Measurements from ENCODE around the gene TFG.

The TFG gene

GRCh38 chr3:100697172-100697571, 12.1 kb upstream of the TFG start:
- H3K27me3 Mint-ChIP-seq, result peaks cover 28% of the 10 kb centered on the region
- H3K9me3 Mint-ChIP-seq, result no peaks in the 10 kb centered on the region
- H3K4me1 Mint-ChIP-seq, result no peaks in the 10 kb centered on the region
- H3K36me3 Mint-ChIP-seq, result no peaks in the 10 kb centered on the region
- ATAC-seq (ENCODE audit: low read depth), result no peak
- no peak overlapping the region for H3K4me3 Mint-ChIP-seq
- no peak for DNase-seq (ENCODE audit: low spot score in 2 of 2)
- H3K27ac Mint-ChIP-seq, result no peak overlapping the region

GRCh38 chr3:100697723-100698285, 11.5 kb upstream of the TFG start:
- ATAC-seq (ENCODE audit: low read depth), result no peak
- no peak overlapping the region for H3K27ac Mint-ChIP-seq
- H3K36me3 Mint-ChIP-seq, result no peaks in the 10 kb centered on the region
- peaks cover 28% of the 10 kb centered on the region for H3K27me3 Mint-ChIP-seq
- H3K4me1 Mint-ChIP-seq, result no peaks in the 10 kb centered on the region
- DNase-seq (ENCODE audit: low spot score in 2 of 2), result no peak
- H3K4me3 Mint-ChIP-seq, result no peak overlapping the region
- H3K9me3 Mint-ChIP-seq, result no peaks in the 10 kb centered on the region

- ATAC-seq (ENCODE audit: low read depth) (no peak), DNase-seq (ENCODE audit: low spot score in 2 of 2) (no peak)
- H3K4me1 Mint-ChIP-seq, result no peaks in the 10 kb centered on the region
- H3K27ac Mint-ChIP-seq, result no peak overlapping the region
- H3K4me3 Mint-ChIP-seq, result no peak overlapping the region
- H3K9me3 Mint-ChIP-seq, result no peaks in the 10 kb centered on the region
- peaks cover 26% of the 10 kb centered on the region for H3K27me3 Mint-ChIP-seq
- H3K36me3 Mint-ChIP-seq, result no peaks in the 10 kb centered on the region
Observed at GRCh38 chr3:100698736-100699135, 10.6 kb upstream of the TFG start.

- DNase-seq (ENCODE audit: low spot score in 2 of 2) (no peak), ATAC-seq (ENCODE audit: low read depth) (no peak)
- H3K36me3 Mint-ChIP-seq, result no peaks in the 10 kb centered on the region
- H3K4me3 Mint-ChIP-seq, result no peak overlapping the region
- no peaks in the 10 kb centered on the region for H3K9me3 Mint-ChIP-seq
- H3K27ac Mint-ChIP-seq, result no peak overlapping the region
- peaks cover 29% of the 10 kb centered on the region for H3K27me3 Mint-ChIP-seq
- H3K4me1 Mint-ChIP-seq, result no peaks in the 10 kb centered on the region
Observed at GRCh38 chr3:100700708-100701107, 8.6 kb upstream of the TFG start.

GRCh38 chr3:100702082-100702979, 7.0 kb upstream of the TFG start:
- Mint-ChIP-seq H3K27ac (no peak overlapping the region), H3K27me3 (peaks cover 25% of the 10 kb centered on the region), H3K4me3 (no peak overlapping the region), H3K36me3 (no peaks in the 10 kb centered on the region), H3K9me3 (no peaks in the 10 kb centered on the region), H3K4me1 (no peaks in the 10 kb centered on the region)
- DNase-seq (ENCODE audit: low spot score in 2 of 2) (no peak), ATAC-seq (ENCODE audit: low read depth) (no peak)

GRCh38 chr3:100702980-100703345, 6.3 kb upstream of the TFG start:
- Mint-ChIP-seq H3K27ac (no peak overlapping the region), H3K4me3 (no peak overlapping the region), H3K27me3 (peaks cover 20% of the 10 kb centered on the region), H3K4me1 (no peaks in the 10 kb centered on the region), H3K36me3 (no peaks in the 10 kb centered on the region), H3K9me3 (no peaks in the 10 kb centered on the region)
- ATAC-seq (ENCODE audit: low read depth) (no peak), DNase-seq (ENCODE audit: low spot score in 2 of 2) (no peak)

GRCh38 chr3:100703865-100704264, 5.4 kb upstream of the TFG start:
- peaks cover 4% of the 10 kb centered on the region for H3K4me1 Mint-ChIP-seq
- no peak for DNase-seq (ENCODE audit: low spot score in 2 of 2)
- no peaks in the 10 kb centered on the region for H3K36me3 Mint-ChIP-seq
- H3K9me3 Mint-ChIP-seq, result peaks cover 3% of the 10 kb centered on the region
- no peak overlapping the region for H3K4me3 Mint-ChIP-seq
- peaks cover 14% of the 10 kb centered on the region for H3K27me3 Mint-ChIP-seq
- no peak overlapping the region for H3K27ac Mint-ChIP-seq
- ATAC-seq (ENCODE audit: low read depth), result no peak

- H3K36me3 Mint-ChIP-seq, result peaks cover 4% of the 10 kb centered on the region
- ATAC-seq (ENCODE audit: low read depth) (no peak), DNase-seq (ENCODE audit: low spot score in 2 of 2) (no peak)
- peaks cover 4% of the 10 kb centered on the region for H3K9me3 Mint-ChIP-seq
- peaks cover 7% of the 10 kb centered on the region for H3K27me3 Mint-ChIP-seq
- no peak overlapping the region for H3K4me3 Mint-ChIP-seq
- H3K27ac Mint-ChIP-seq, result no peak overlapping the region
- peaks cover 14% of the 10 kb centered on the region for H3K4me1 Mint-ChIP-seq
Observed at GRCh38 chr3:100706365-100706764, 2.9 kb upstream of the TFG start.

- H3K4me3 Mint-ChIP-seq, result peak overlapping the region; percentile 91
- H3K36me3 Mint-ChIP-seq, result peaks cover 12% of the 10 kb centered on the region
- ATAC-seq (ENCODE audit: low read depth) (no peak), DNase-seq (ENCODE audit: low spot score in 2 of 2) (no peak)
- H3K27me3 Mint-ChIP-seq, result peaks cover 6% of the 10 kb centered on the region
- H3K4me1 Mint-ChIP-seq, result peaks cover 28% of the 10 kb centered on the region
- H3K27ac Mint-ChIP-seq, result peak overlapping the region; percentile 99
- peaks cover 4% of the 10 kb centered on the region for H3K9me3 Mint-ChIP-seq
Observed at GRCh38 chr3:100708644-100708988, 678 bp upstream of the TFG start.

- H3K4me1 Mint-ChIP-seq, result peaks cover 30% of the 10 kb centered on the region
- no peak for ATAC-seq (ENCODE audit: low read depth)
Observed at GRCh38 chr3:100709842-100710260, 557 bp downstream of the TFG start.

GRCh38 chr3:100710261-100710968, 1.1 kb downstream of the TFG start:
- Mint-ChIP-seq H3K36me3 (peaks cover 20% of the 10 kb centered on the region), H3K4me1 (peaks cover 34% of the 10 kb centered on the region), H3K27ac (peak overlapping the region; percentile 99), H3K9me3 (peaks cover 4% of the 10 kb centered on the region), H3K27me3 (peaks cover 3% of the 10 kb centered on the region), H3K4me3 (peak overlapping the region; percentile 91)
- DNase-seq (ENCODE audit: low spot score in 2 of 2) (peak; percentile 26 to 42), ATAC-seq (ENCODE audit: low read depth) (peak; percentile 46)

More at GRCh38 chr3:100709842-100710260, 557 bp downstream of the TFG start:
- Mint-ChIP-seq H3K27ac (peak overlapping the region; percentile 99), H3K36me3 (peaks cover 14% of the 10 kb centered on the region), H3K9me3 (peaks cover 4% of the 10 kb centered on the region), H3K4me3 (peak overlapping the region; percentile 91), H3K27me3 (peaks cover 6% of the 10 kb centered on the region)
- peak; percentile 20 to 36 for DNase-seq (ENCODE audit: low spot score in 2 of 2)

- DNase-seq (ENCODE audit: low spot score in 2 of 2) (no peak), ATAC-seq (ENCODE audit: low read depth) (no peak)
- Mint-ChIP-seq H3K27ac (no peak overlapping the region), H3K4me3 (no peak overlapping the region), H3K36me3 (peaks cover 41% of the 10 kb centered on the region), H3K27me3 (no peaks in the 10 kb centered on the region), H3K4me1 (peaks cover 40% of the 10 kb centered on the region), H3K9me3 (peaks cover 3% of the 10 kb centered on the region)
Observed at GRCh38 chr3:100715176-100715575, 5.9 kb downstream of the TFG start.

GRCh38 chr3:100717063-100717462, 7.8 kb downstream of the TFG start:
- ATAC-seq (ENCODE audit: low read depth), result no peak
- H3K9me3 Mint-ChIP-seq, result peaks cover 2% of the 10 kb centered on the region
- H3K4me1 Mint-ChIP-seq, result peaks cover 30% of the 10 kb centered on the region
- DNase-seq (ENCODE audit: low spot score in 2 of 2), result no peak
- peak overlapping the region; percentile 2 for H3K27ac Mint-ChIP-seq
- no peaks in the 10 kb centered on the region for H3K27me3 Mint-ChIP-seq
- no peak overlapping the region for H3K4me3 Mint-ChIP-seq
- peaks cover 42% of the 10 kb centered on the region for H3K36me3 Mint-ChIP-seq

Data from memory B cell (primary cell).